ENCODE data around the gene MS4A6E. TPM values are rescaled to one million over a fixed set of nuclear protein-coding genes. Genes with fewer than 3 reads are reported as not detected.
"Not testable (repeated sequence)": the region's sequence is repeated elsewhere in the genome, so short reads cannot be mapped to it uniquely, and the experiment has no call there.

Gene MS4A6E
- total RNA-seq, 1 donor = not detected

- DNase-seq (ENCODE audit: low read depth) = no peak
- no peak for TF ChIP-seq CTCF (IDR thresholded peaks at IDR 0.05; ENCODE audit: insufficient read depth, low read length)
- no peak overlapping the region for H3K4me3 ChIP-seq (ENCODE audit: low read depth, low read length)
These were observed 25.9 kb upstream of the MS4A6E start for GRCh38 chr11:60301178-60301577.

GRCh38 chr11:60301884-60302283, 25.2 kb upstream of the MS4A6E start:
- H3K4me3 ChIP-seq (ENCODE audit: low read depth, low read length); DNase-seq (ENCODE audit: low read depth): not testable (repeated sequence)

GRCh38 chr11:60303661-60304060, 23.4 kb upstream of the MS4A6E start:
- TF ChIP-seq CTCF (IDR thresholded peaks at IDR 0.05; ENCODE audit: insufficient read depth, low read length) = no peak
- no peak overlapping the region for H3K4me3 ChIP-seq (ENCODE audit: low read depth, low read length)
- DNase-seq (ENCODE audit: low read depth) = no peak

- no peak for TF ChIP-seq CTCF (IDR thresholded peaks at IDR 0.05; ENCODE audit: insufficient read depth, low read length)
- DNase-seq (ENCODE audit: low read depth) = no peak
- H3K4me3 ChIP-seq (ENCODE audit: low read depth, low read length) = no peak overlapping the region
These were observed 21.0 kb upstream of the MS4A6E start for GRCh38 chr11:60305906-60306619.

GRCh38 chr11:60307507-60308195, 19.4 kb upstream of the MS4A6E start:
- DNase-seq (ENCODE audit: low read depth) = no peak
- no peak for TF ChIP-seq CTCF (IDR thresholded peaks at IDR 0.05; ENCODE audit: insufficient read depth, low read length)
- H3K4me3 ChIP-seq (ENCODE audit: low read depth, low read length) = no peak overlapping the region

GRCh38 chr11:60310407-60310998, 16.6 kb upstream of the MS4A6E start:
- no peak overlapping the region for H3K4me3 ChIP-seq (ENCODE audit: low read depth, low read length)
- DNase-seq (ENCODE audit: low read depth) = no peak
- TF ChIP-seq CTCF (IDR thresholded peaks at IDR 0.05; ENCODE audit: insufficient read depth, low read length) = no peak

- TF ChIP-seq CTCF (IDR thresholded peaks at IDR 0.05; ENCODE audit: insufficient read depth, low read length) = no peak
- H3K4me3 ChIP-seq (ENCODE audit: low read depth, low read length) = no peak overlapping the region
- DNase-seq (ENCODE audit: low read depth) = no peak
These were observed 12.3 kb upstream of the MS4A6E start for GRCh38 chr11:60314635-60315321.

All from fibroblast of the aortic adventitia (primary cell).